A549 (cell line): ENCODE data around the gene UFC1. TPM values are rescaled to one million over a fixed set of nuclear protein-coding genes. Genes with fewer than 3 reads are reported as not detected.
A peak's percentile ranks its signal among the peaks of the same experiment; 100 is the strongest.

Experiments
- ATAC-seq, 2 experiments: fragments of 200-7000 bp in 1 of 2; fragments of >200 bp in 1 of 2; cut with Nextera tagmentation in 1 of 2; cut with Tn5 transposase in 1 of 2; 3 replicates each; pipeline versions ENCODE4 v1.8.0 to v1.9.1; 2018 to 2020; ENCODE audit warnings: mild to moderate bottlenecking in 1 of 2, moderate library complexity in 1 of 2
- CTCF ChIA-PET: fragments of 300-600 bp; sonication (Branson Sonifier 250); formaldehyde crosslinking; extraction: SDS; loops from one replicate; lab custom pipeline; 2021; ENCODE audit warnings: antibody characterized with exemption, inconsistent platforms; lab: Yijun Ruan, JAX
- POLR2A ChIA-PET: fragments of 350-600 bp; formaldehyde crosslinking; extraction: SDS; loops from one replicate; lab custom pipeline; 2021; ENCODE audit warnings: antibody characterized with exemption, inconsistent platforms; lab: Yijun Ruan, JAX
- DNase-seq, 2 experiments: peaks; one replicate each; pipeline versions ENCODE4 v3.0.0 to v3.0.0-alpha.2; 2011 to 2016; ENCODE audit warnings: low read depth in 1 of 2, low spot score in 1 of 2
- FAIRE-seq: peaks from 2 replicates; lab custom pipeline; 2011; peaks lifted over from hg19 to GRCh38; lab: Jason Lieb, UNC
- H3K27ac ChIP-seq, 2 experiments: fragments of >200 bp; sonication (Bioruptor Twin); formaldehyde crosslinking; 3 replicates each; pipeline ENCODE4 v1.5.1; 2016 to 2017
- H3K4me1 ChIP-seq: fragments of >200 bp; sonication (Bioruptor Twin); formaldehyde crosslinking; 3 replicates; pipeline ENCODE4 v1.6.1; 2016
- H3K4me2 ChIP-seq: fragments of >200 bp; sonication (Bioruptor Twin); formaldehyde crosslinking; 3 replicates; pipeline ENCODE4 v1.6.1; 2016
- H3K4me3 ChIP-seq: fragments of >200 bp; sonication (Bioruptor Twin); formaldehyde crosslinking; 3 replicates; pipeline ENCODE4 v1.5.1; 2016
- H3K9me3 ChIP-seq: fragments of >200 bp; sonication (Bioruptor Twin); formaldehyde crosslinking; 3 replicates; pipeline ENCODE4 v1.6.1; 2016
- CBX8 ChIP-seq: fragments of 200-600 bp; sonication (generic); IDR thresholded peaks from 2 replicates; pipeline ENCODE4 v1.6.1; 2016
- CEBPB ChIP-seq, 2 experiments: fragments of >200 bp in 1 of 2; sonication (Bioruptor Twin) in 1 of 2; formaldehyde crosslinking in 1 of 2; IDR thresholded peaks; 2 replicates each; pipeline ENCODE4 v1.6.1; 2012 to 2016
- EHF ChIP-seq: fragments of 250-450 bp; sonication (Bioruptor Pico); IDR thresholded peaks from 2 replicates; pipeline ENCODE4 v1.5.0; 2020; ENCODE audit warnings: mild to moderate bottlenecking
- GATA3 ChIP-seq: IDR thresholded peaks from 2 replicates; pipeline ENCODE4 v1.6.1; 2012; ENCODE audit warnings: borderline replicate concordance
- HOXB5 ChIP-seq: fragments of 250-450 bp; sonication (Bioruptor Pico); IDR thresholded peaks from 2 replicates; pipeline ENCODE4 v1.5.0; 2020; ENCODE audit warnings: mild to moderate bottlenecking, moderate library complexity
- JUN ChIP-seq, 2 experiments: fragments of >200 bp; sonication (Bioruptor Twin); formaldehyde crosslinking; IDR thresholded peaks; 2 replicates in 1 of 2; 3 replicates in 1 of 2; pipeline ENCODE4 v1.6.1; 2016 to 2017
- KDM1A ChIP-seq: fragments of 200-600 bp; sonication (generic); IDR thresholded peaks from 2 replicates; pipeline ENCODE4 v1.6.1; 2016; ENCODE audit warnings: low read depth, mild to moderate bottlenecking
- KDM5A ChIP-seq: fragments of 200-600 bp; sonication (generic); IDR thresholded peaks from 2 replicates; pipeline ENCODE4 v1.6.1; 2016; ENCODE audit warnings: antibody characterized with exemption, mild to moderate bottlenecking
- MAZ ChIP-seq: fragments of 150-350 bp; IDR thresholded peaks from 2 replicates; pipeline ENCODE4 v1.6.1; 2014; ENCODE audit warnings: antibody characterized with exemption, low read depth, low read length, borderline replicate concordance
- MYC ChIP-seq: IDR thresholded peaks from 2 replicates; pipeline ENCODE4 v1.6.1; 2012; ENCODE audit warnings: mild to moderate bottlenecking, inconsistent platforms, low read length, improper control_type of control experiment, borderline replicate concordance
- NR3C1 ChIP-seq: fragments of >200 bp; sonication (Bioruptor Twin); formaldehyde crosslinking; IDR thresholded peaks from 3 replicates; pipeline ENCODE4 v1.6.1; 2017
- PHF8 ChIP-seq: fragments of 200-600 bp; sonication (generic); IDR thresholded peaks from 2 replicates; pipeline ENCODE4 v1.6.1; 2016; ENCODE audit warnings: low read depth, mild to moderate bottlenecking, antibody characterized with exemption, moderate library complexity, borderline replicate concordance
- POLR2A ChIP-seq: IDR thresholded peaks from 2 replicates; pipeline ENCODE4 v1.6.1; 2012; ENCODE audit warnings: mild to moderate bottlenecking, low read length
- POLR2AphosphoS2 ChIP-seq: conservative IDR thresholded peaks from 2 replicates; pipeline ENCODE4 v1.6.1; 2012; ENCODE audit warnings: low read length, improper control_type of control experiment, inconsistent platforms
- RAD21 ChIP-seq, 2 experiments: fragments of >200 bp in 1 of 2; sonication (Bioruptor Twin) in 1 of 2; formaldehyde crosslinking in 1 of 2; IDR thresholded peaks in 1 of 2; conservative IDR thresholded peaks in 1 of 2; 2 replicates in 1 of 2; 3 replicates in 1 of 2; pipeline ENCODE4 v1.6.1; 2012 to 2018; ENCODE audit warnings: inconsistent platforms in 1 of 2
- SREBF2 ChIP-seq: fragments of 450-650 bp; IDR thresholded peaks from 2 replicates; pipeline ENCODE4 v1.6.1; 2014; ENCODE audit warnings: mild to moderate bottlenecking, moderate library complexity
- TP53 ChIP-seq: fragments of 250-450 bp; sonication (Bioruptor Pico); IDR thresholded peaks from 2 replicates; pipeline ENCODE4 v1.5.0; 2021; ENCODE audit warnings: mild to moderate bottlenecking, moderate library complexity
- ZFP36 ChIP-seq: fragments of 450-650 bp; IDR thresholded peaks from 2 replicates; pipeline ENCODE4 v1.6.1; 2014; ENCODE audit warnings: borderline replicate concordance; ENCODE audit not compliant: partially characterized antibody
- ZNF302 ChIP-seq: fragments of 250-450 bp; sonication (Bioruptor Pico); IDR thresholded peaks from 2 replicates; pipeline ENCODE4 v1.9.0; 2021; ENCODE audit warnings: inconsistent platforms, mild to moderate bottlenecking, moderate library complexity
- WGBS: methylation state at CpG from one replicate; pipeline ENCODE4 v1.1.6; 2017; ENCODE audit errors: missing lambda C conversion rate; 5-methylcytosine and 5-hydroxymethylcytosine counted together
- polyA plus RNA-seq, 4 experiments: library from polyadenylated mRNA; depleted of rRNA in 3 of 4; stranded (reverse); fragments of >200 nt; fragmentation: RNase III in 1 of 4; extraction: RNeasy Plus Mini Kit Qiagen cat#74134 plus additional on column Dnase treatment in 1 of 4; gene quantifications; 2 replicates in 3 of 4; 3 replicates in 1 of 4; pipeline ENCODE4 v1.2.3, GENCODE V29; 2011 to 2017
- TF ChIP-seq, protein P1 (sequence below): fragments of >200 bp; sonication (Bioruptor Twin); formaldehyde crosslinking; IDR thresholded peaks from 2 replicates; pipeline ENCODE4 v1.6.1; 2016
- TF ChIP-seq, protein P2 (sequence below): IDR thresholded peaks from 2 replicates; pipeline ENCODE4 v1.6.1; 2012; ENCODE audit warnings: low read depth, borderline replicate concordance
- TF ChIP-seq, protein P3 (sequence below): fragments of >200 bp; sonication (Bioruptor Twin); formaldehyde crosslinking; IDR thresholded peaks from 3 replicates; pipeline ENCODE4 v1.6.1; 2016
- TF ChIP-seq, protein P4 (sequence below): IDR thresholded peaks from 2 replicates; pipeline ENCODE4 v1.6.1; 2012
- TF ChIP-seq, protein P5 (sequence below): fragments of 250-450 bp; sonication (Bioruptor Pico); IDR thresholded peaks from 2 replicates; pipeline ENCODE4 v1.5.0; 2021; ENCODE audit warnings: mild to moderate bottlenecking, moderate library complexity, borderline replicate concordance
- TF ChIP-seq, protein P6 (sequence below): fragments of 150-350 bp; IDR thresholded peaks from 2 replicates; pipeline ENCODE4 v1.6.1; 2014; ENCODE audit warnings: low read depth, mild to moderate bottlenecking, low read length
- TF ChIP-seq, protein P7 (sequence below): fragments of >200 bp; sonication (Bioruptor Twin); formaldehyde crosslinking; IDR thresholded peaks from 3 replicates; pipeline ENCODE4 v1.5.1; 2016

UFC1 gene
- polyA plus RNA-seq, 2 of the 4 experiments (the other 2 are of a cell fraction): 115 to 153 TPM

DNA sequence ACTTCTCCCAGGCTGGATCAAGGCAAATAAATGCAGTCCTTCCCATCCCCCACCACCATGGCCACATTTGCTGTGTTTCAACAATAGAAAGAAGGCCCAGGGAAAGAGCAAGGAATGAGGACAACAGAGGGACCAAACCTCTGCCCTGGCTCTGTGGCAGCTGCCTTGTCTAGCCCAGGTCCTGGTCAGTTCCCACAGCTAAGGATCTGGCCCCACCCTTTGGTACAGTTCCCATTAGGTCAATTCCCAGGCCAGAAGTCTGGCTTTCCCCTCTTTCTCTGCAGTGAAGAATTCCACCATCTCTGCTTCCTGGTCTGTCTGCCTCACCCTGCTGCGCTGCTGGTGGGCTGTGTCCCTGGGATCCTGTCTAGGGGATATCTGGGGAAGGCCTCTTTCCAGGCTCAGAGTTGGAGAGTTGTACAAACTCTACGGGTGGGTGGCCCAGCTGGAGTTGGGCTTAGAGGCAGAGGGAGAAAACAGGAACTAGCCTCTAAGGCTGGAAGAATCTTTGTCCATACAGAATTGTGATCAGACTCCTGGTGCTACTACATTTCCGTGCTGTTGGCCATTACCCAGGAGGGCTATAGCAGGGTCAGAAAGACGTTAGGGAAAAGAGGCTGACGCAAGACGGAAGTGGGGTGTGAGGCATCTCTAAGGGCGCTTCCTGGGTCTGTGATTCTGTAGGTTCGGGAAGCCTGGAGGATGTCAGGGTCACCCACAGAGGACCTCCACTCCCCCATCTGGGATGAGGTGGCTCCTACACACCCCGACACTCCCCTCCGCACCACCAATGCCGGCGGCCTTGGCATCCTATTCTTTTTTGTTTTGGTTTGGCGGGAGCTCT is 47.4 kb downstream of the UFC1 start:
- peaks cover 29% of the 10 kb centered on the region for H3K4me1 ChIP-seq
- FAIRE-seq (no peak), ATAC-seq (no peak), DNase-seq (no peak)
- CTCF ChIA-PET: interaction anchor here (1.1 to 18.8 kb wide), 8 partner anchors 9 to 182 kb away, joined by 3 to 319 read pairs (median 6); partner anchors contain the start of genes APOA2, FCER1G, PPOX and TOMM40L
- POLR2A ChIA-PET: interaction anchor here (0.5 to 1.8 kb wide), 15 partner anchors 7 to 188 kb away, joined by 3 to 23 read pairs (median 5); partner anchors contain the start of genes PPOX, SDHC, TOMM40L and UFC1
- no peaks in the 10 kb centered on the region for H3K9me3 ChIP-seq
- H3K4me3 ChIP-seq: peak overlapping the region; percentile 36
- H3K4me2 ChIP-seq: peak overlapping the region; percentile 70
- TF ChIP-seq RAD21 (conservative IDR thresholded peaks at IDR 0.05 in 1 of 2, IDR thresholded peaks at IDR 0.05 in 1 of 2) (no peak), KDM1A (no peak), CEBPB (IDR thresholded peaks at IDR 0.05) (no peak), ZNF302 (CRISPR knock-in tag) (no peak), NR3C1 (no peak), PHF8 (no peak)
- TF ChIP-seq, protein P1, sequence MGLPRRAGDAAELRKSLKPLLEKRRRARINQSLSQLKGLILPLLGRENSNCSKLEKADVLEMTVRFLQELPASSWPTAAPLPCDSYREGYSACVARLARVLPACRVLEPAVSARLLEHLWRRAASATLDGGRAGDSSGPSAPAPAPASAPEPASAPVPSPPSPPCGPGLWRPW: no peak
- TF ChIP-seq, protein P2, sequence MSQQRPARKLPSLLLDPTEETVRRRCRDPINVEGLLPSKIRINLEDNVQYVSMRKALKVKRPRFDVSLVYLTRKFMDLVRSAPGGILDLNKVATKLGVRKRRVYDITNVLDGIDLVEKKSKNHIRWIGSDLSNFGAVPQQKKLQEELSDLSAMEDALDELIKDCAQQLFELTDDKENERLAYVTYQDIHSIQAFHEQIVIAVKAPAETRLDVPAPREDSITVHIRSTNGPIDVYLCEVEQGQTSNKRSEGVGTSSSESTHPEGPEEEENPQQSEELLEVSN: no peak
- TF ChIP-seq, all 56 proteins: peak for 0
- 95% methylated on average over 13 of the region's 13 CpGs for WGBS
- peak overlapping the region; percentile 76 to 93 for H3K27ac ChIP-seq

DNA sequence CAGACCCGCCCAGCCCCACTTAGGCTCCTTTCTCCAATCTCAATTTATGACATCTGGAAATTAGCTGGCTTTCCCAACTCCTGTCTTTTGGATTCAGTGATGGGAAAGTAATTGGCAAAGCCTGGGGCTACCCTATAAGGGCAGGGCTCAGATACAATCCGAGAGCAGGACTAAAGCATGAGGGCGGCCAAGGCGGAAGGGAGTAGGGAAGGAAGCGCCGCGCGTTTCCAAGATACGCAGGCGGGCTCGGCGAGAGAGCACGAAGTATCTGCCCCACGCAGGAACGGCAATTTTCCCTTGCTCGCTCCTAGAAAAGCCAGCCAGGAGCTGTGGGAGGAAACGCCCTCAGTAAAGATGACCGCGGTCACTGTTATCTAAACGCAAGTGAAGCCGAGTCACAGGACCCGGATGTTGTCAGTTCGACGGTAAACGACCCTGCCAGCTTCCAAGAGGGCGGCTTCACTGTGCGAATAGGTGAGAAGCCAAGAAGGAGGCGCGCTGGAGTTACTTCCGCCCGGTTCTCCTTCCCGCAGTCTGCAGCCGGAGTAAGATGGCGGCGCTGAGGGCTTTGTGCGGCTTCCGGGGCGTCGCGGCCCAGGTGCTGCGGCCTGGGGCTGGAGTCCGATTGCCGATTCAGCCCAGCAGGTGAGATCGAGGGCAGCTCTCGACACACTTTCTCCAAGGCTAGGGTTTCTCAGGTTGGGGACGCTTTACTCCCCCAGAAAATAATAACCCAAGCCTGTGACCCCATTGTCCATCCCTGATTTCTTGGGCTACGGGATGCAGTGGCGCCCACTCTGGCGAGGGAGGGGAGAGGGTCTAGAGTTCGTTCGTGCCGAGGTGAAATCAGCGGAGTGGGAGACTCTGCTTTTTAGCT is 48.3 kb downstream of the UFC1 start, which contains the start of gene NDUFS2:
Gene NDUFS2, plus strand, starts transcription at position 532 of the 877 bp plus-strand sequence. Its CDS starts 19 bp downstream, at position 551.
- ATAC-seq (peak; percentile 95 to 98), DNase-seq (peak; percentile 94 to 99), FAIRE-seq (peak; percentile 61)
- Histone ChIP-seq H3K27ac (peak within 1 kb of the TSS; percentile 93), H3K4me1 (peaks cover 29% of the 10 kb centered on the region), H3K9me3 (no peaks in the 10 kb centered on the region), H3K4me2 (peak within 1 kb of the TSS; percentile 90), H3K4me3 (peak within 1 kb of the TSS; percentile 84)
- 5% methylated on average over 46 of the region's 53 CpGs for WGBS
- POLR2A ChIA-PET: interaction anchor here (0.5 to 1.8 kb wide), 17 partner anchors 8 to 187 kb away, joined by 3 to 23 read pairs (median 4); partner anchors contain the start of genes PPOX, SDHC, TOMM40L and UFC1
- CTCF ChIA-PET: interaction anchor here (0.6 to 18.8 kb wide), 10 partner anchors 9 to 182 kb away, joined by 3 to 319 read pairs (median 5); partner anchors contain the start of genes APOA2, FCER1G, PPOX and TOMM40L
- TF ChIP-seq ZFP36 (no peak), TP53 (CRISPR knock-in tag) (no peak), POLR2AphosphoS2 (no peak), JUN (IDR thresholded peaks at IDR 0.05) (peak; percentile 60 to 89; a peak in 4 of 5 replicates), HOXB5 (0 out of 2 replicates have a peak, but pooled peaks have one; percentile 9), PHF8 (peak; percentile 84; the same call in 1 of the 2 replicates), POLR2A (peak; percentile 84), MAZ (no peak), KDM5A (peak; percentile 83), SREBF2 (no peak), MYC (0 out of 2 replicates have a peak, but pooled peaks have one; percentile 29), EHF (CRISPR knock-in tag) (no peak), CBX8 (no peak), GATA3 (no peak)
- TF ChIP-seq, protein P3, sequence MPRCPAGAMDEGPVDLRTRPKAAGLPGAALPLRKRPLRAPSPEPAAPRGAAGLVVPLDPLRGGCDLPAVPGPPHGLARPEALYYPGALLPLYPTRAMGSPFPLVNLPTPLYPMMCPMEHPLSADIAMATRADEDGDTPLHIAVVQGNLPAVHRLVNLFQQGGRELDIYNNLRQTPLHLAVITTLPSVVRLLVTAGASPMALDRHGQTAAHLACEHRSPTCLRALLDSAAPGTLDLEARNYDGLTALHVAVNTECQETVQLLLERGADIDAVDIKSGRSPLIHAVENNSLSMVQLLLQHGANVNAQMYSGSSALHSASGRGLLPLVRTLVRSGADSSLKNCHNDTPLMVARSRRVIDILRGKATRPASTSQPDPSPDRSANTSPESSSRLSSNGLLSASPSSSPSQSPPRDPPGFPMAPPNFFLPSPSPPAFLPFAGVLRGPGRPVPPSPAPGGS: peak; percentile 52; the same call in 1 of the 3 replicates
- TF ChIP-seq, protein P4, sequence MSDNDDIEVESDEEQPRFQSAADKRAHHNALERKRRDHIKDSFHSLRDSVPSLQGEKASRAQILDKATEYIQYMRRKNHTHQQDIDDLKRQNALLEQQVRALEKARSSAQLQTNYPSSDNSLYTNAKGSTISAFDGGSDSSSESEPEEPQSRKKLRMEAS: peak; percentile 64
- TF ChIP-seq, protein P5, sequence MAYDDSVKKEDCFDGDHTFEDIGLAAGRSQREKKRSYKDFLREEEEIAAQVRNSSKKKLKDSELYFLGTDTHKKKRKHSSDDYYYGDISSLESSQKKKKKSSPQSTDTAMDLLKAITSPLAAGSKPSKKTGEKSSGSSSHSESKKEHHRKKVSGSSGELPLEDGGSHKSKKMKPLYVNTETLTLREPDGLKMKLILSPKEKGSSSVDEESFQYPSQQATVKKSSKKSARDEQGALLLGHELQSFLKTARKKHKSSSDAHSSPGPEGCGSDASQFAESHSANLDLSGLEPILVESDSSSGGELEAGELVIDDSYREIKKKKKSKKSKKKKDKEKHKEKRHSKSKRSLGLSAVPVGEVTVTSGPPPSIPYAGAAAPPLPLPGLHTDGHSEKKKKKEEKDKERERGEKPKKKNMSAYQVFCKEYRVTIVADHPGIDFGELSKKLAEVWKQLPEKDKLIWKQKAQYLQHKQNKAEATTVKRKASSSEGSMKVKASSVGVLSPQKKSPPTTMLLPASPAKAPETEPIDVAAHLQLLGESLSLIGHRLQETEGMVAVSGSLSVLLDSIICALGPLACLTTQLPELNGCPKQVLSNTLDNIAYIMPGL (CRISPR knock-in tag): peak; percentile 33; the same call in 1 of the 2 replicates
- TF ChIP-seq, protein P6, sequence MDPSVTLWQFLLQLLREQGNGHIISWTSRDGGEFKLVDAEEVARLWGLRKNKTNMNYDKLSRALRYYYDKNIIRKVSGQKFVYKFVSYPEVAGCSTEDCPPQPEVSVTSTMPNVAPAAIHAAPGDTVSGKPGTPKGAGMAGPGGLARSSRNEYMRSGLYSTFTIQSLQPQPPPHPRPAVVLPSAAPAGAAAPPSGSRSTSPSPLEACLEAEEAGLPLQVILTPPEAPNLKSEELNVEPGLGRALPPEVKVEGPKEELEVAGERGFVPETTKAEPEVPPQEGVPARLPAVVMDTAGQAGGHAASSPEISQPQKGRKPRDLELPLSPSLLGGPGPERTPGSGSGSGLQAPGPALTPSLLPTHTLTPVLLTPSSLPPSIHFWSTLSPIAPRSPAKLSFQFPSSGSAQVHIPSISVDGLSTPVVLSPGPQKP: no peak
- TF ChIP-seq, protein P7, sequence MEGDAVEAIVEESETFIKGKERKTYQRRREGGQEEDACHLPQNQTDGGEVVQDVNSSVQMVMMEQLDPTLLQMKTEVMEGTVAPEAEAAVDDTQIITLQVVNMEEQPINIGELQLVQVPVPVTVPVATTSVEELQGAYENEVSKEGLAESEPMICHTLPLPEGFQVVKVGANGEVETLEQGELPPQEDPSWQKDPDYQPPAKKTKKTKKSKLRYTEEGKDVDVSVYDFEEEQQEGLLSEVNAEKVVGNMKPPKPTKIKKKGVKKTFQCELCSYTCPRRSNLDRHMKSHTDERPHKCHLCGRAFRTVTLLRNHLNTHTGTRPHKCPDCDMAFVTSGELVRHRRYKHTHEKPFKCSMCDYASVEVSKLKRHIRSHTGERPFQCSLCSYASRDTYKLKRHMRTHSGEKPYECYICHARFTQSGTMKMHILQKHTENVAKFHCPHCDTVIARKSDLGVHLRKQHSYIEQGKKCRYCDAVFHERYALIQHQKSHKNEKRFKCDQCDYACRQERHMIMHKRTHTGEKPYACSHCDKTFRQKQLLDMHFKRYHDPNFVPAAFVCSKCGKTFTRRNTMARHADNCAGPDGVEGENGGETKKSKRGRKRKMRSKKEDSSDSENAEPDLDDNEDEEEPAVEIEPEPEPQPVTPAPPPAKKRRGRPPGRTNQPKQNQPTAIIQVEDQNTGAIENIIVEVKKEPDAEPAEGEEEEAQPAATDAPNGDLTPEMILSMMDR: peak; percentile 34
